Skeletal muscle satellite cell (primary cell): Measurements from ENCODE around the gene PRSS33.

Experiments used
- H3K27me3 ChIP-seq: 2 replicates; pipeline ENCODE4 v1.7.0; 2013; ENCODE audit warnings: low read length; ENCODE audit not compliant: control insufficient read depth, insufficient read depth
- H3K36me3 ChIP-seq: 2 replicates; pipeline ENCODE4 v1.7.0; 2013; ENCODE audit warnings: mild to moderate bottlenecking, control low read depth, low read length; ENCODE audit not compliant: insufficient read depth
- H3K4me1 ChIP-seq: 2 replicates; pipeline ENCODE4 v1.7.0; 2013; ENCODE audit warnings: low read length; ENCODE audit not compliant: control insufficient read depth, insufficient read depth
- H3K4me2 ChIP-seq: 2 replicates; pipeline ENCODE4 v1.7.0; 2013; ENCODE audit warnings: mild to moderate bottlenecking, low read length
- H3K4me3 ChIP-seq: 2 replicates; pipeline ENCODE4 v1.7.0; 2013; ENCODE audit warnings: low read length
- H3K9ac ChIP-seq: 2 replicates; pipeline ENCODE4 v1.7.0; 2013; ENCODE audit warnings: mild to moderate bottlenecking, low read depth, low read length, moderate library complexity
- H3K9me3 ChIP-seq: replicated peaks from 2 replicates; pipeline ENCODE4 v1.7.0; 2013; ENCODE audit warnings: mild to moderate bottlenecking, control low read depth, low read length

PRSS33 gene

DNA sequence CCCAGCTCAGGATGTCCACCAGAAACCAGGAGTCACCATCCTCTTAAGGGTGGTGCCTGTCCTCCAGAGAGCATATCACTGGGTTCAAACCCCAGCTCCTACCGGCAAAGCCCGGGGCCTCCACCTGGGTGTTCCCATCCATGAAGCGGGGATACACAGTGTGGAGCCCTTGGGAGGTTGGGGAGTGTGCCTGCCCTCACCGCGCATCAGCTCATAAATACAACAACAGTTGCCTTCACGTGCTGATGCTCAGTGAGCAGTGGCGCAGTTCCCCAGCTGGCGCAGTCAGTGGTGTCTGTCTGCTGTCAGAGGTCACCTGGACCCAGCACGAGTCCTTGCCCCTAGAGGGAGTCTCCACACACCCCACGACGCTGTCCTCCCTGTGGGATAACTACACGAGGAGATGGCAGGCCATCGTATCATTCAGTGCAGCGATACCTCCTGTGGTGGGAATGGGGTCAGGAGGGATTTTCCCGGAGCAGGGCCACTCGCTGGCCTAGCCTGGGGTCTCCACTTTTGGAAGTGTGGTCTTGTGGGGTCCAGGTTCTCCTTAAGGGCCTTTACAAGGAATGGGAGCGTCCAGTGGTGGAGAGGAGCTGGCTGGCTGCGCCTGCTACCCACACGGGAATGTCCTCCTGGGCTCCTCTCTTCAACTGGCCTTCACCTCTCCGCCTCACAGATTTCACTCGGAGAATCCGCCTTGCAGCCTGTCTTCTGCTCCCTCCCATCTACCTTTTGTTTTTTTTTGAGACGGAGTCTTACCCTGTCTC, 8.0 kb downstream of the PRSS33 start:
- Histone ChIP-seq H3K4me2 (no peak overlapping the region), H3K4me1 (peaks cover 28% of the 10 kb centered on the region), H3K4me3 (no peak overlapping the region), H3K27me3 (peaks cover 4% of the 10 kb centered on the region), H3K9me3 (no peaks in the 10 kb centered on the region), H3K9ac (no peak overlapping the region), H3K36me3 (peaks cover 9% of the 10 kb centered on the region)

DNA sequence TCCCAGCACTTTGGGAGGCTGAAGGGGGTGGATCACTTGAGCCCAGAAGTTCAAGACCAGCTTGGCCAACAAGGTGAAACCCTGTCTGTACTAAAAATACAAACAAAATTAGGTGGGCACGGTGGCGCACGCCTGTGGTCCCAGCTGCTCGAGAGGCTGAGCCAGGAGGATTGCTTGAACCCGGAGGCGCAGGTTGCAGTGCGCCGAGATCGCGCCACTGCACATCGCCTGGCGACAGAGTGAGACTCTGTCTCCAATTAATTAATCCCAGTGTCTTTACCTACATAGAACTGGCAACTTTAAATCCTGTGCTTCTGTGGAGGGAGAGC, 8.8 kb downstream of the PRSS33 start:
- Histone ChIP-seq H3K36me3 (peaks cover 16% of the 10 kb centered on the region), H3K4me3 (peak overlapping the region; percentile 94), H3K9ac (peak overlapping the region; percentile 100), H3K4me1 (peaks cover 34% of the 10 kb centered on the region), H3K27me3 (no peaks in the 10 kb centered on the region), H3K9me3 (no peaks in the 10 kb centered on the region), H3K4me2 (peak overlapping the region; percentile 95)

DNA sequence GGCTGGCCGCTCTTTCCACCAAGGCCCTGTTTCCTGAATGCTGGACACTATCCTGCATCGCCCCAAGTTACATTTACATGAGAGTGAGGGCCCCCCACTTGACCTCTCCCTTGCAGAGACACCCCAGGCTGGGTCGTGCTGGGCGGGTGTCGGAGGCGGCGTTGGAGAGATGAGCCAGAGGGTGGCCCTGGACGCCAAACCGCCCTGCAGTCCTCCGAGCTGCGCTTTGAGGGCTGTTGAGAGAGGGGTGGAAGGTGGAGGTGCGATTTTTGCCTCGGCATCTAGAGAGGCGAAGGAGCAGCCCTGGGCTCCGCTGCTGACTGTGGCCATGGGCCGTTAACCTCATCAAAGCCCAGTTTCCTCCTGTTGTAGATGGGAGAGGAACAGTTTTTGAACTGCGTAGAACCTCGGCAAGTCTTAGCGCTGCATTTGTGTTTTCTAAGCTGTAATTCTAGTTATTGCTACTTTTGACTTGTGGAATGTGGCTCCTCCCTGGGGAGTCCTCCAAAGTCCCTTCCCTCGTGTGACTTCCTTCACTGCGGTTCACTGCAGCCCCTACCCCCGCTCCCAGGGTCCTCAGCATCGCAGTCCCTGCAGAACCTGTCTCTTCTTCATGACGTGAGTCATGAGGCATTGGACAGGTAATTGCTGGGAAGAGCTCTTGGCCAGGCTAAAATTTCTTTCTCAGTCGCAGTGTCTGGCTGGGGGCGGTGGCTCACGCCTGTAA, 9.3 kb downstream of the PRSS33 start:
- H3K4me1 ChIP-seq = peaks cover 39% of the 10 kb centered on the region
- H3K4me3 ChIP-seq = peak overlapping the region; percentile 94
- H3K9ac ChIP-seq = peak overlapping the region; percentile 100
- no peaks in the 10 kb centered on the region for H3K27me3 ChIP-seq
- H3K9me3 ChIP-seq = no peaks in the 10 kb centered on the region
- peaks cover 21% of the 10 kb centered on the region for H3K36me3 ChIP-seq
- H3K4me2 ChIP-seq = peak overlapping the region; percentile 95

DNA sequence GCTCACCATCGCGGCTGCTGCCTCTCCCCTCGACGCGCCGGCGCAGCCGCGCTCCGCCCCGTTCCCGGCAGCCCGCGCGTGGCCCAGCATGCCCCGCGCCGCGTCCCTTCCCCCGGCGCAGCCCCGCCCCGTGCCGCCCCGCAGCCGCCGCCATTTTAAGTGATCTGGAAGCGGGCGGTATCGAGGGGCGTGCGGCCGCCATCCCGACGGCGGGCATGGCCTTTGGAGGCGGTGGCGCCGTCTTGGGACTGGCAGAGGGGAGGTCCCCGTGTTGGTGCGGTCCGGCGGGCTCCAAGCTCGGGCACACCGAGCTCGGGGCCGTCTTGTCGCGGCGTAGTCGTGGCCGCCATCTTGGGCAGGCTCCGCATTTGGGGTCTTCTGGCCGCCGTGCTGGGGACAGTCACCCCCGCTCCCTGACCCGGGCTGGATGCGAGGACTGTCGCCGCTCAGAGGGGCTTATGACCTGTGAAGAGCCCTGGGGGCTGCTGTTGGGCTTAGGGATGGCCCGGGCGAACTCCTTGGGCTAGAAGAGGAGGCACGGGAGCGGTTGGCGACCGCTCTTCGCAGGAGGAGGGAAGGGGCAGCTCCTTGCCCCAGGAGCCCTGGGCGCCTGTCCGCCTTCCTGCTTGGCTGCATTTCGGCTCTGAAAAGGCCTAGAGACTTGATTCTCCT, 10.0 kb downstream of the PRSS33 start, which contains the start of gene ELOB:
Gene ELOB (minus strand): TSS at position 50 of the 672 bp plus-strand sequence. CDS start 41 bp downstream, at position 9.
- Histone ChIP-seq H3K4me2 (peak within 1 kb of the TSS; percentile 95), H3K4me3 (peak within 1 kb of the TSS; percentile 94), H3K27me3 (no peaks in the 10 kb centered on the region), H3K9ac (peak within 1 kb of the TSS; percentile 100), H3K4me1 (peaks cover 45% of the 10 kb centered on the region), H3K9me3 (no peaks in the 10 kb centered on the region), H3K36me3 (peaks cover 27% of the 10 kb centered on the region)

DNA sequence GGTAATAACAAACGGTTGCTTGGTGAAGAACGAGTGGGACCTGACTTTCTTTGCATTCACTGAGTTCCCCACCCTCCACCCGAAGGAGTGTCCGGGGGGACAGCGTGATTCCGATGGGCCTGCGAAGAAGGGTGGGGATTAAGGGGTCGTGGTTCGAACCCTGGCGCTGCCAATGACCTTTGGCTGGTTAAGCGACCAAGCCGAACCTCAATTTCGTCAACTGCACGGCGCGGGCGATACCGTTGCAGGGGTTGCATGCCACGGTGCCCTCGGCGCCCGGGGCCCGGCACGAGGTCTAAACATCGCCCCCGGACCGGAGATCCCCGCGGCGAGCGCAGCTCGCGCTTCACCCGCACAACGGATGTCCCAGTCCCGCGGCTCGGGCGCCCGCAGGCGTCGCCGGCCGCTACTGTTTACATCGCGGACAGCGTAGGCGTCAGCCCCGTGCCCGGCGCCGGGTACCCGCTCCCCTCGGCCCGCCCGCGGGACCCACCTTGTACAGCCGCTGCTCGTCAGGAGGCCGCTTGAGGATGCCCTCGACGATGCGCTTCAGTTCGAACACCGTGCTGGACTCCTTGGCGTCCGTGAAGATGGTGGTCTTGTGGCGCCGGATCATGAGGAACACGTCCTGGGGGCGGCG, 10.7 kb downstream of the PRSS33 start:
- Histone ChIP-seq H3K9ac (peak overlapping the region; percentile 96), H3K4me1 (peaks cover 45% of the 10 kb centered on the region), H3K4me3 (peak overlapping the region; percentile 94), H3K27me3 (no peaks in the 10 kb centered on the region), H3K9me3 (no peaks in the 10 kb centered on the region), H3K36me3 (peaks cover 35% of the 10 kb centered on the region), H3K4me2 (peak overlapping the region; percentile 95)

DNA sequence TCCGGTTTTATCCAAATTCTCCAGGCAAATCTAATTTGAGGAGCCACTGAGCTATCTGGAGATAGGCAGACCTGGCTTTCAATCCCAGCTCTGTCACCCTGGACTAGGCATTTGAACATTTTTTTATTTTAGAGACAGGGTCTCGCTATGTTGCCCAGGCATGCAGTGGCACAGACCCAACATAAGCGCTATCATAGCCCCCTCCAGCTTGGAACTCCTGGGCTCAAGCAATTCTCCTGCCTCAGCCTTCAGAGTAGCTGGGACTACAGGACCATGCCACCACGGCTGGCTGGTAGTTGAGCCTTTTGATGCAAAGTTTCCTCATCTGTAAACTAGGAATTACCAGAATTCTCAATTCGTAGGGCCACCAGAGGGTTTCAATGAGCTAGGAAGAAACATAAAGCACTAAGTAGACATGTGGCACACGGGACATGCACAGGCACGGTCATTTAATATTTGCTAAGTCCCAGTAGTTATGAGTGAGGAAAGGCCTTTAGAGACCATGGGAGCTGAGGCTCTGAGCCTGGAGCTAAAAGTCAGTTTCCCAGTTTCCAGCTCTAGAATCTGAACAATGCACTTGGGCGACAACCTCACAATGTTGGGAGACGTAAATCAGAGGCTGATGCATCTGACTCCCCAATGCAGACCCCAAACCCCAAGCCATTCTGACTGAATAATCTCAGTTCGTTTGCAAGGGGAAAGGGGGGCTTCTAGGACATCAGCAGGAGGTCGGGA, 11.4 kb downstream of the PRSS33 start:
- Histone ChIP-seq H3K4me3 (peak overlapping the region; percentile 94), H3K4me1 (peaks cover 49% of the 10 kb centered on the region), H3K9me3 (no peaks in the 10 kb centered on the region), H3K4me2 (peak overlapping the region; percentile 95), H3K27me3 (no peaks in the 10 kb centered on the region), H3K36me3 (peaks cover 41% of the 10 kb centered on the region), H3K9ac (peak overlapping the region; percentile 96)

DNA sequence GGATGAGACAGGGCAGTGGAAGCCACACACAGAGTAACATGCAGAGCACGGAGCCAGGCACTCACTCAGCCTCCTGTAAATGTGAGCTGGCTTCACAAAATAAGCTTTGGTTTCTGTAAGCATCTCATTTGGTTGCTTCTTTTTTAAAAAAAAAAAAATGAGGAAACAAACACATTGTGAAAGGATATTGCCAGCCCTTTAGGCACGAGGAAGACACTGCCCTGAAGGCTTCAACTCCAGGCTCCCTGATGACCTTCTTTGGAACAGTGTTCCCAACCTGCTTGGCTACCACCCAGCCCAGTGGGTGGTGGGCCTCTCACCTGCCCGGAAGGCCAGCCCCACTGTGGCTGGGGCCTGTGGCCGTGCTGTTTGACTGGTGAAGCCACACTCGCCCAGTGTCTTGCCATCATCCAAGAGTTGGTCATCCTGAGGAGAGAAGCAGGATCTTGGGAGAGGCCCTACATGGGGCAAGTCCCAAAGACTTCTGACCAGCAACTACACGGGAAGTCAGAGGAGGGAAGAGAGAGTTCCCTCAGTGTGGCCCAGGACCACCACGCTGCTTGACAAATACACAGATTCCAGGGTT, 12.1 kb downstream of the PRSS33 start:
- Histone ChIP-seq H3K4me1 (peaks cover 55% of the 10 kb centered on the region), H3K36me3 (peaks cover 48% of the 10 kb centered on the region), H3K9ac (peak overlapping the region; percentile 96), H3K9me3 (no peaks in the 10 kb centered on the region), H3K4me3 (peak overlapping the region; percentile 94), H3K27me3 (no peaks in the 10 kb centered on the region), H3K4me2 (peak overlapping the region; percentile 95)

DNA sequence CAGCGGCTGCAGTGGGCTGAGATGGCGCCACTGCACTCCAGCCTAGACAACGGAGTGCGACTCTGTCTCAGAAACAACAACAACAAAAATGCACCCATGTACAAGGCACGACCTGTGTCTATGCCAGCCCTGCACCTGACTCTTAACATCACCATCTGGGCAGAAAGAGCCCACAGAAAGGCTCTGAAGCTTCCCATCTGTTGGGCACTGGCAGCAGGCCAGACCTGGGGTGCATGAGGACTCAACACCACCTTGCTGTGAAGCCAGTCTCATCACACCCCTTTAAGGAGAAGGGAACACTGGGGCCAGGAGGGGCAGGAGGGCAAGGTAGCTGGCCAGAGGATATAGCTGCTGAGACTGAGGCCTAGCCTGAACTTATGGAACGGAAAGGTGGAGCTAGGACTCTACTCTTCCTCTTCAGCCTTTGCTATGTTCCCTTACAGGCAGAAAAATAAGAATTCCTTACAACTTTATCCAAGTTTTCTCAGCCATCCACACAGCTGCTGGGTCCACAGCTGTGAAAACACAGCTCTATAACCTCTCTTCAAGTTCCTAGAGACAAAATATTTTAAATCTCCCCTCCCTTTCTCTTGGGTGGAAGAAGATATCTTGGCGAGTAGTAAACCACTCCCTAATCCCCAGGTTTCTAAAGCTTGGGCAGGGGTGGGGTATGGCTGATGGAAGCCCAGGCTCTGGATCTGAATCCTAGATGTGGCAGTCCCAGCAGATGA, 13.0 kb downstream of the PRSS33 start:
- Histone ChIP-seq H3K4me1 (peaks cover 64% of the 10 kb centered on the region), H3K9me3 (no peaks in the 10 kb centered on the region), H3K36me3 (peaks cover 57% of the 10 kb centered on the region), H3K9ac (peak overlapping the region; percentile 29), H3K4me3 (no peak overlapping the region), H3K27me3 (no peaks in the 10 kb centered on the region), H3K4me2 (peak overlapping the region; percentile 47)

DNA sequence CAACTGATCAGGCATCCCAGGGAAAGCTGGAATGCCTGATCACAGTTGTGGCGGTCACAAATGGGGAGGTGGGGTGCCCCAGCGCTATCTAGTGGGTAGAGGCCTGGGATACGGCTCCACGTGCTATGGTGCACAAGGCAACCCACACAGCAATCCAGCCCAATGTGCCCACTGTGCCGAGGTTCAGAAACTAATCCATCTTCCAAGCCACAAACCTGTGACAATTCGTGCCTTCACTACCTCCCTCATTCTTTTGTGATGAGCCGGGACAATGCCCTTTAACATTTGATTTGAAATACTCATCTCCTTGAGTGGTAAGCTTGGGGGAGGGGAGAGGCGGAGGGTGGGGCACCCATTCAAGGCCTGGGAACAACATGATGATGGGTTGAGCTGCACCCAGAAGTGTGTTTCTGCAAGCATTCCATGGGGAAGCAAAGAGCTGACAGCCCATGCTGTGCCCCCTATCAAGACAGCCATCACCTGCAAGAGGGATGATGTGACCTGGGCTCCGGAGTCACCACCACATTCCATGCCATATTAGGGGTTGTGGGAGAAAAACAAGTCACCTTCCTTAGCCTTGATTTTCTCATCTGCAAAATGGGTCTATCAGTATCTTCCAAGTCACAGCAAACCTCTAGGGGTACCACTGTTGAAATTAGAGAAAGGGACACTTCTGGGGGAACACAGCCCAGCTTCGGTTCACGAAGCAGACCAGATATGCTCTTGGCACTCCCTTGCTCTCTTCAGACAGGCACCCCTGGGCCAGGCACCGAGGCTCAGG, 14.0 kb downstream of the PRSS33 start:
- Histone ChIP-seq H3K27me3 (no peaks in the 10 kb centered on the region), H3K36me3 (peaks cover 66% of the 10 kb centered on the region), H3K4me3 (no peak overlapping the region), H3K9me3 (no peaks in the 10 kb centered on the region), H3K4me2 (no peak overlapping the region), H3K4me1 (peaks cover 70% of the 10 kb centered on the region), H3K9ac (peak overlapping the region; percentile 18)
